HTERT RPE-1 (cell line): ENCODE results near the gene CCDC171.
"Not testable (repeated sequence)": the region's sequence is repeated elsewhere in the genome, so short reads cannot be mapped to it uniquely, and the experiment has no call there.

Experiments
- in situ Hi-C: fragments of 300-500 bp; cut with MboI; formaldehyde crosslinking; loops from 4 replicates; pipeline ENCODE4 v1.14.3; 2020; ENCODE audit warnings: low sequenced_read_pairs

CCDC171 gene

DNA sequence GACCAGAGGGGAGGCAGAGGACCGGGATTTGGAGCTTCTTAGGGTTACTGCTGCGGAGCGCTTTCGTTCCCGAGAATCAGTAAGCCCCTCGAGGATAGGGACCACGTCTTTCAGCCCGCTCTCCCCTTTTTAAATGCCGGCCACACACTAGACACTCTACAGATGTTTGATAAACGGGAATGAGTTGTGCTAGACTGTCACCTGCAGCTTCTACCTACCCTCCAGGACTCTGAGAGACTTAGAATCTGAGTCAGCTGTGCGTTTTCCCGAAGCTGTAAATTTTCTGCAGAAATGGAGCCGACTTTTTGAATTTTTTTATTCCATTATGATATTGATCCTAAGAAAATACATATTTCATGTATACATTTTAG, 670 bp downstream of the CCDC171 start:
- in situ Hi-C loops = no loop called here

DNA sequence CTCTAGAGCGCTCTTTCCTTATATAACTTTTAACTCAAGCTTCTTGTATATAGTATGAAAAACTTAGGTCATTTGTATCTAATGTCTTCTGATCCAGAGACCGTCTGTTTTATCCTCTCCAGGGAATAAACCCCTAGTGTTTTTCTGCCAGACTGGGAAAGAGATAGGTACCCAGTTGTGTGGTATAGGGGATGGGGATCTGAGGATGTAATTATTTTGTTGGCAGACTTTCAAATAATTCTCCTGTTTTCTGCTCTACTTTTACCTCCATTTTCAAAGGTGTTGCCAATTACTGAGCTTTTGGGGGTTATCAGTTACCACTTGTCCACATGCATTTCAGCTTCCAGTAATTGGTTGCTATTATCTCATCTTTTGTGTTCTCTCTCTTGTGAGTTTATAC, 17.9 kb downstream of the CCDC171 start:
- in situ Hi-C loops = no loop called here

DNA sequence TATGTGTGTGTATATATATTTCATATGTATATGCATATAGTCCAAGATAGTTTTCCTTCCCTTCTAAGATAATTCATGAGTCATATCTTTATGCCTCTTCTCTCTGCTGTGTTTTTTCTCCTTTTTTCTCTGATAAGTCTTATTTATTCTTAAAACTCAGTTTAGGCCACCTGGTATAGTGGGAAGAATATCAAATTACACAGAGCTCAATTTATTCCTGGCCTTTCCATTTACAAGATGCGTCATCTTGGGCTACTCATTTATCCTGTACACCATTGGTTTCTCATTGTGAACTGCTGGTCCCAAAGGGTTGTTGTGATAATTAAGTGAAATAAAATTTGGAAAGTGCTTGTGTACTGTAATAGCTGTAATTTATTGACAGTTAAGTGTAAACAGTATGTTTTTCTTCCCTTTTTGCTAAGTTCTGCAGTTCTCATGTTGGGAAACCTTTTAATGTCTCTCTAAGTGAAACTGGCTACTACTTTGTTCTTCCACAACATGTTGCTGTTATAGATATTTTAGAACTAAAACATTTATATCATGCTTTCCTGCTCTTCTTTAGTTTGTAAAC, 19.4 kb downstream of the CCDC171 start:
- in situ Hi-C loops = no loop called here

DNA sequence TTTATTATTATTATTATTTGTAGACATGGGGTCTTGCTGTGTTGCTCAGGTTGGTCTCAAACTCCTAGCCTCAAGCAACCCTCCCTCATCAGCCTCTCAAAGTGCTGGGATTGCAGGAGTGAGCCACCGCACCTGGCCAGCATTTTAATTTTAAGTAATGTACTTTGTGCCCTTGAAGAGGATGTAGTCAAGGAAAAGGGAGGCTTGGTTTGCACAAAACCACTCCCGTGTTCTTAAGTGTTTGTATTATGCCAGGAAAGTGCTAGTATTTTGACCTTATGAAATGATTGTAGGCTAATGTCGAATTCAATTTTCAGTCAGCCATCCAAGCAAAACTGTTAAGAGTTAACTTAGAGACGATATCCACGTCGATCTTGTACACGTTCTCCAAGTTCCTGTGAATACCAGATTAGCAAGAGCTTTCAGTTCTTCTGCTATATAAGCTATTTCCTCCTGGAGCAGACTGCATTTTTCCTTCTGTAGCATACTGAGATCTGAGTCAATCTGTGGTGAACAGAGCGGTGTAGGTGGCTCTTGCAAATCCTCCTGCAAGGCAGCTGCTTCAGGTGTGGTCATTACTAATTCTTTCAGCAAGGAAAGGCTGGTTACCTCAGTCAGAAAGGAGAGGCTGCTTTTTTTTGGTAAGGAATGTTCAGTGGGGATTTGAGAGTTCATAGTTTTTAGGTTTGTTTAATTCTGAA, 23.7 kb downstream of the CCDC171 start:
- in situ Hi-C loops = no loop called here

DNA sequence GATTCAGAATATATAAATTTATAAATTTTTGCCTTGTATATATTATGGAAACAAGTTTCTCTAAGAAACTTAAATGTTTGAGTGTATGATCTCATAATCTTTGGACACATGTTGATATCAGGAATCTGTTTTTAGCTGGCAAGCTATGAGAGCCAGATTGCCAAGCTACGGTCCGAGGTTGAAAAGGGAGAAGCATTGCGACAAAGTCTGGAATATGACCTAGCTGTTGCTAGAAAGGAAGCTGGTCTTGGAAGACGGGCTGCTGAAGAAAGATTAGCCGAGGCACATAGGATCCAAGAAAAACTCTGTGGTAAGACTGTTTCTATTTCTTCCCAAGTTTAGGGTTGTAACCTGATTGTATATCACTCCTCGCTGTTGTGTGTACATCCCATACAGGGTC, 25.9 kb downstream of the CCDC171 start:
- in situ Hi-C loops = no loop called here

DNA sequence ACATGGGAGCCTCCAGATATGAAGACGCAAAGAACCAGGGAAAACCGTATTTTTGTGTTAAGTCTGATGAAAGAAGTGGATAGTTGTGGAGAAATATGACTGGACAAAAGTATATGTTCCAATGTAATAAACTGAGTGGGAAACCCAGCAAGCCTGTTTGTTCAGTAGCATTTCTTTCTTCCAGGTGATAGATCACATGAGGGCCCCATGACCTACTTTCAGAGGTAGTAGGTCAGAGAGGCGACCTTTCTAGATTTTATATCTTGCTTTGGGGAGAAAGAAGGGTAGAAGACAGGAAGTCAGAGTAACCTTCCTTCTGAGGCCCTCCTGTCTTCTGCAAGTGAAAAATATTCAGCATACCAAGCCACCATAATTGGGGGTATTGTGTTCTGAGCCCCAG, 31.5 kb downstream of the CCDC171 start:
- in situ Hi-C loops = no loop called here

DNA sequence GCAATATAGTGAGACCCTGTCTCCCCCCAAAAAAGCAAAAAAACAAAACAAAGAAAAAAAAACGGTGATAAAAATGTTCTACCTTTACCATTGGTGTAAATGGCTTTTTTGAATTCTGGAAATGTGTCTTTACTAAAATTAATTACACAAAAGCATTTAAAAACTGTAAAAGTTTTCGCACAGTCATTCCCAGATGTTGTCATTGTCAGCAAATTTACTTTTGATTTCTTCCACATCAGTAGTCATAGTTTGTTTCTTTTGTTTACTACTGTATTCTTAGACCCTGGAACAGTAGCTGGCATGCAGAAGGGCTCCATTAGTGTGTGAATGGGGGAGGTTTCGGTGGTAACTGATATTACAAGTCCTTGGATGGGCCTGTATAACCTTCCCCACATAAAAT, 39.5 kb downstream of the CCDC171 start:
- in situ Hi-C loops = no loop called here

DNA sequence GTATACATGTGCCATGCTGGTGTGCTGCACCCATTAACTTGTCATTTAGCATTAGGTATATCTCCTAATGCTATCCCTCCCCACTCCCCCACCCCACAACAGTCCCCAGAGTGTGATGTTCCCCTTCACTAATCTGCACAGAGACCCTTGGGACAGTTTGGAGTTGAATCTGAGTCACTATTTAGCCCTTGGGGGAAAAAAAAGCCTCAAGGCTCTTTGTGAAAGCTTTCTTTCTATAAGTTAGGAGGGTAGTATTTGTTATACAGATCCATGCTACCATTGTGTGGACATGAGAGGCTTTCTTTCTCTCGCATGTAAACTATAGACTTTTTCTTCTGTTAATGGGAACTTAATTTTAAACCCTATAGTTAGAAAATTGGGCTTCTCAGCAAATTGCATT, 40.1 kb downstream of the CCDC171 start:
- in situ Hi-C loops = not testable (repeated sequence)

DNA sequence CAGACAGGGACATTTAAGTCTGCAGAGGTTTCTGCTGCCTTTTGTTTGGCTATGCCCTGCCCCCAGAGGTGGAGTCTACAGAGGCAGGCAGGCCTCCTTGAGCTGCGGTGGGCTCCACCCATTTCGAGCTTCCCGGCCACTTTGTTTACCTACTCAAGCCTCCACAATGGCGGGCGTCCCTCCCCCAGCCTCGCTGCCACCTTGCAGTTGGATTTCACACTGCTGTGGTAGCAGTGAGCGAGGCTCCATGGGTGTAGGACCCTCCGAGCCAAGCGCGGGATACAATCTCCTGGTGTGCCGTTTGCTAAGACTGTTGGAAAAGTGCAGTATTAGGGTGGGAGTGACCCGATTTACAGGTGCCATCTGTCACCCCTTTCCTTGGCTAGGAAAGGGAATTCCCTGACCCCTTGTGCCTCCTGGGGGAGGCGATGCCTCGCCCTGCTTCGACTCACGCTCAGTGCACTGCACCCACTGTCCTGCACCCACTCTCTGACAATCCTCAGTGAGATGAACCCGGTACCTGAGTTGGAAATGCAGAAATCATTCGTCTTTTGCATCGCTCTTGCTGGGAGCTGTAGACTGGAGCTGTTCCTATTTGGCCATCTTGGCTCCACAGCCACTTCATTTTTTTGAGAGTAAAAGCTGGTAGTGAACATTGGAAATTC, 48.0 kb downstream of the CCDC171 start:
- in situ Hi-C loops = not testable (repeated sequence)

DNA sequence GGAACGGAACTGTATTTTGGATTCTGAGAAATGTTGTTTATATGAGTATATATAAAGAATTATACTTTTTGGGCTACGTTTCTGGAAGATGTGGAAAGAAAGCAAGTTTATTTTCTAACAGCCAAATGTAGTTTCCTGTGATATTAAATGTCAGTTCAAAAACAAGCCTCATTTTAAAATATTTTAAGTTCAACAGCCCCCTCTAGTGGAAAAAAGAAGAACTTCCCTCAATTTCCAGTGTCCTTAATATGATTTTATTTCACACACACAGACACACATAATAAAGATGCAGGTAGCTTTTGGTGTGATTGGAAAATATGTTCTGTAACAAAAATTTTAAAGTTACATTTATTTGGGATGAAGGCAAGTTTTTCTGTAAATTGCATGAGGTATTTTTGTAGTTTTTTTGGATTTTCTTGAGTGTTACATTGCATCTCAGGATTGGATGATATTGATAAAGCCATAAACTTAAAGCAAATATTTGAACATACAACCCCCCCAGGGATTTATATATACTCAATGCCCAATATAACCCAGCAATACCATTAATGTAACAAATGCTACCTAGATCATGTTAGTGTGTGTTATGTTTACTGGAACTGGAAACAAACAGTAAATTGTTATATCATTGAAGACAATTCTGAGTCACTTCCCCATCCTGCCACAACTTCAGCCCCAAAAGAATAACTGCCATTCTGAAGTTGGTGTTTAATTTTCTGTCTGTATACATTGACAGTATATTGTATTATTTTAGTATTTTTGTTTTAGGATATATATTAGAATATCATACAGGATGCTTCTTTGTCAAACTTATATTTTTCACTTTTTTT, 54.0 kb downstream of the CCDC171 start:
- in situ Hi-C loops = no loop called here

DNA sequence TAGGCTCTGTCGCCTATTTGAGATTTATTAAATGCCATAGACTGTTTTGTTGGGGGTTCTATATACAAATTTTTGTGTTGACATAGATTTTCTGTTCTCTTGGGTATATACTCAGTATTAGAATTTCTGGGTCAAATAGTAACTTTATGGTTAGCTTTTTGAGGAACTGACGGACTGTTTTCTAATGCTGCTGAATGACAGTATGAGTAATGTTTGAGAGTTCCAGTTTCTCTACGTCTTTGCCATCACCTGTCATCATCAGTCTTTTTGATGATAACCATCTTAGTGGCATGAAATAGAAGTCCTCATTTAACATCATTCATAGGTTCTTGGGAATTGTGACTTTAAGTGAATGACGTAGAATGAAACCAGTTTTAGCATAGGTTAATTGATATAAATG, 60.1 kb downstream of the CCDC171 start:
- in situ Hi-C loops = no loop called here

DNA sequence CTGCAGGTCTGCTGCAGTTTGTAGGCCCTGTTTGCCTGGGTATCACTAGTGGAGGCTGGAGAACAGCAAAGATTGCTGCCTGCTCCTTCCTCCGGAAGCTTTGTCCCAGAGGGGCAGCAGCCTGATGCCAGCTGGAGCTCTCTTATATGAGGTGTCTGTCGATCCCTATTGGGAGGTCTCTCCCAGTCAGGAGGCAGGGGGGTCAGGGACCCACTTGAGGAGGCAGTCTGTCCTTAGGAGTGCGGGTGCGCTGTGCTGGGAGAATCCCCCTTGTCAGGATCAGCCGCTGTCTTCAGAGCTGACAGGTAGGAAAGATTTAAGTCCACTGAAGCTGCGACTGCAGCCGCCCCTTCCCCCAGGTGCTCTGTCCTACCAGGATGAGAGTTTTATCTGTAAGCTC, 64.9 kb downstream of the CCDC171 start:
- in situ Hi-C loops = no loop called here

DNA sequence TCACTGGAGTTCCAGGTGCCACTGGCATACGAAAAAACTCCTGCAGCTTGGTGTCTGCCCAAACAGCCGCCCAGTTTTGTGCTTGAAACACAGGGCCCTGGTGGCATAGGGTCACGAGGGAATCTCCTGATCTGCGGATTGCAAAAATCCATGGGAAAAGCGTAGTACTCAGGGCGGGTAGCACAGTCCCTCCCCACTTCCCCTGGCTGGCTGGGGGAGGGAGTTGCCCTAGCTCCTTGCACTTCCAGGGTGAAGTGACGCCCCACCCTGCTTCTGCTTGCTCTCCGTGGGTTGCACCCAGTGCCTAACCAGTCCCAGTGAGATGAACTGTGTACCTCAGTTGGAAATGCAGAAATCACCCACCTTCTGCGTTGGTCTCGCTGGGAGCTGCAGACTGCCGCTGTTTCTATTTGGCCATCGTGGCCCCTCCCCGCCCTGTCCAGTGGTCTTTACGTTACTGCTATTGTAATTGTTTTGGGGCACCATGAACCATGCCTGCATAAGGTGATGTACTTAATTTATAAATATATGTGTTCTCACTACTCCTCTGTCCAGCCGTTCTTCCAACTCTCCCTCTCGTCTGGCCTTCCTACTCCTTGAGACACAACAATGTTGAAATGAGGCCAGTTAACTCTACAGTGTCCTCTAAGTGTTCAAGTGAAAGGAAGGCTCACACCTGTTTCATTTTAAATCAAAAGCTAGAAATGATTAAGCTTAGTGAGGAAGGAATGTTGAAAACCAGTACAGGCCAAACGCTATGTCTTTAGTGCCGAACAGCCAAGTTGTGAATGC, 65.9 kb downstream of the CCDC171 start:
- in situ Hi-C loops = no loop called here

DNA sequence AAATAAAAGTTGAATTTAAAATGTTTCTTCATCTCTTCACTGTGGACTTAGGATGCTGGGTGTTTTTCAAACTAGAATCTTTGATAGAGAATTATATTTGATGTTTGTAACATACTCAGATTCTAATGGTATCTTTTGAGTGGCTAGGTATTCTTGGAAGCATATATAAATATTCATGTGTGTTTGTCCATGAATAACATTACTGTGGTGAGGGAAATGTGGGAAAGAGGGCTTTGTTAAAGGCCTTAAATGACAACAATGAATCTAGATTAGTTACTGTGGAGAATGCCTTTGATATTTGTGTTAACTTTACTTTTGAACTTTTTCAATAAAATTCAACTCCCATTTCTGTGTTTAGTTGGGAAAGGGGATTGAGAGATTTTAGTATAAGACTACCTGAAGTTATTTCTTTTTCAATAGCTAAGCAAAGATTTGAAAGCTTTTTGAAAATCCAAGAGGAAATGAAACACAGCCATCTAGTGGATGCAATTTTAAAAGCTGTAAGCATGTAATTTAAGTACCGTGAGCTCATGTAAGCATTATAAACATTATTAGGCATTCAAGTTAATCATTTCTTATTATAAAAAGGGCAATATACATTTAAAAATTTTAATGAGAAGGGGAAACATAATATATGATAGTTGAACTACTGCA, 69.6 kb downstream of the CCDC171 start:
- in situ Hi-C loops = no loop called here

DNA sequence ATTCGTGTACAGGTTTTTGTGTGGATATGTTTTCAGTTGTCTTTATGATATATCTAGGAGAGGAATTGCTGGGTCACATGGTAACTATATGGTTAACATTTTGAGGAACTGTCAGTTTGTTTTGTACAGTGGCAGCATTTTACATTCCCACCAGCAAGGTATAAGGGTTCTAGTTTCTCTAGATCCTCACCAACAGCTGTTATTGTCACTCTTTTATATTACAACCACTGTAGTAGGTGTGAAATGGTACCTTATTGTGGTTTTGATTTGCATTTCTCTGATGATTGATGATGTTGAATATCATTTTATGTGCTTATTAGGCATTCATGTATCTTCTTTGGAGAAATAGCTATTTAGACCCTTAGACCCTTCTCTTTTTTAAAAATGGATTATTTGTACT, 82.9 kb downstream of the CCDC171 start:
- in situ Hi-C loops = no loop called here

DNA sequence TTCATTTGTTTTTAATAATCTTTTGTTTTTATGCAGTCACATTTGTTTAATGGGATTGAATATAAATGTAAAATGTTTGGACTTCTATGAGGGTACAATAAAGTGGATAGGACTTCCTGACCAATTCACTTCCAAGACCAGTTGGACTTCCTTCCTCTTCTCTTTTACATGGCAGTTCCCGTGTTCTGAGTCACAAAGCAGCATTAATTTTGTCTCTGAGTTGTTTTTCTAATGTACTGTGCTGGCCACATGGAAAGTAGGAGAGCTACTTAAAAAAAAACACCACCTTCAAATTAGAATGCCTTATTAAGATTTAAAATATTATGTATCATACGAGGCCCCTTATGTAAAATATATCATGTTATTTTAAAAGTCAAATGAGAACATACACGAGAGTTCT, 87.3 kb downstream of the CCDC171 start:
- in situ Hi-C loops = no loop called here

DNA sequence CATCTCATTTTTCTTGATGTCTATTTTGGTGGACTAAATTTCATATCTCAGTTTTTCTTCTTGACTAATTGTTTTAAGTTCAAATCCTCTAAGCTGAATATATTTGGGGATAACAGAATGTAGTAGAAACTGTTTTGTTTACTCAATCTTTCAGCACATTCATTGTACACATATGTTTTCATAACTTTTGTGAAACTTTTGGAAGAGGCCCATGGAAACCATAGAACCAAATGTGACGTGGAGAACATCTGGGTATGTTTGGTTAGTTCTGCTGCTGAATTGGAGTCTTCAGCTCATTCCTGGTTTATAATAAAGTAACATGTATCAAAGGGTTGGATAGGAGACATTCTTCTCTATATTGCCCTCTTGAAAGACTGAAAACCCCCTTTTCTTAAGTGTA, 88.4 kb downstream of the CCDC171 start:
- in situ Hi-C loops = no loop called here

DNA sequence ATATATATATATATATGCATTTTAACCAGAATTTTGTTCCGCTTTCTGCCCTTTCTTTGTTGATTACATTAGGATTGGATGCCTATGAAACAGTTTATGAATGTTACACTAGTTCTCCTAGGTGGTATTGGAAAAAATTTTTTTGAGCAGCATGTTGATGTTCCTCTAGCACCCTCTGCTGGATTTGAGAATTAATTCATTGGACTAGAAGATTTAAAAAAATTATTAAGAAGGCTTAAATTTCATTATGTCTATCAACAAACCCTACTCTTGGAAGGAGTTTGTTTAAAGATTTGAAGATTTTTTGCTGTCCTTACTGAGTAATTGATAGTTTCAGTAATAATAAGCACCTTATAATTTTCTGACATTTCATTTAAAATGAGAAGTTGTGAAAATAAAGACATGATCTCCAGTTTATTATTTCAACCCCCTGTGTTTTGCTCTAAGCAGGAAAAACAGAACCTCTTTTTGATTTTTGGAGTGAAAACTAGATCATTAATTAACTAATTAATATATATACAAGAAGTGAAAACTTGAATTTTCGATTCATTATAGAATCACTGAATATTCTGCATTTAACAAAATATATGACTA, 89.6 kb downstream of the CCDC171 start:
- in situ Hi-C loops = no loop called here

DNA sequence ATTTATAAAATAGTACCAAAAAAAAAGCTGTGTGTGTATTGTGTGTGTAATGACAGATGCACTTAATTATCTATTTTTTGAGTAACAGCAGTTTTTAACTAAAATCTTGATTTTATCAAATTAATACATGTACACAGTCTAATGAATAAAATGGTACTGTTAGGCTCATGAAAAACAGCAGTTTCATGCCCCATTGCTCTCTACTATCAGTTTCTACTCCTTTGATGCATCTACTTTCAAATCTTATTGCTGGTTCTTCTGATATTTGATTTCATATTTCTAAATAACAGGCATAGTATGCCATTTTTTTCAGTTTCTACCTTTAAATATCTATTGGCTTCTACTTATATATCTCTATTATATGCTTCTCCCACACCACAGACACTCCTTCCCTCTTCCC, 117.4 kb downstream of the CCDC171 start:
- in situ Hi-C loops = no loop called here

DNA sequence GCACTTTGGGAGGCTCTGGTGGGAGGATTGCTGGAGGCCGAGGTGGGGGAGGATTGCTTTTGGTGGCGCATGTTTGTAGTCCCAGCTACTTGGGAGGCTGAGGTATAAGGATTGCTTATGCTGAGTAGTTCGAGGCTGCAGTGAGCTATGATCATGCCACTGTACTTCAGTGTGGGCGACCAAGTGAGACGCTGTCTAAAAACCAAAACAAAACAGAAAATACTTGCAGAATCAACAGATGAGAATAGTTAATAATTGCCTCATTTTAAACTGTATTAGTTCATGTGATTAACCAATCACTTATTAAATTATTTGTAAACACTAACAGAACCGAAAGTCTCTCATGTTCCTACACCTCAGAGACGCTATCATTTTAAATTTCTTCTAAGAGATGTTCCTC, 118.1 kb downstream of the CCDC171 start:
- in situ Hi-C loops = no loop called here
